ENCODE results near the gene PVRIG. TPM values are rescaled to one million over a fixed set of nuclear protein-coding genes. Genes with fewer than 3 reads are reported as not detected.
"Not testable (repeated sequence)": the region's sequence is repeated elsewhere in the genome, so short reads cannot be mapped to it uniquely, and the experiment has no call there.

Gene PVRIG
- not detected for polyA plus RNA-seq (2013, experiment 1 of 2)
- polyA plus RNA-seq (2013, experiment 2 of 2), result not detected

DNA sequence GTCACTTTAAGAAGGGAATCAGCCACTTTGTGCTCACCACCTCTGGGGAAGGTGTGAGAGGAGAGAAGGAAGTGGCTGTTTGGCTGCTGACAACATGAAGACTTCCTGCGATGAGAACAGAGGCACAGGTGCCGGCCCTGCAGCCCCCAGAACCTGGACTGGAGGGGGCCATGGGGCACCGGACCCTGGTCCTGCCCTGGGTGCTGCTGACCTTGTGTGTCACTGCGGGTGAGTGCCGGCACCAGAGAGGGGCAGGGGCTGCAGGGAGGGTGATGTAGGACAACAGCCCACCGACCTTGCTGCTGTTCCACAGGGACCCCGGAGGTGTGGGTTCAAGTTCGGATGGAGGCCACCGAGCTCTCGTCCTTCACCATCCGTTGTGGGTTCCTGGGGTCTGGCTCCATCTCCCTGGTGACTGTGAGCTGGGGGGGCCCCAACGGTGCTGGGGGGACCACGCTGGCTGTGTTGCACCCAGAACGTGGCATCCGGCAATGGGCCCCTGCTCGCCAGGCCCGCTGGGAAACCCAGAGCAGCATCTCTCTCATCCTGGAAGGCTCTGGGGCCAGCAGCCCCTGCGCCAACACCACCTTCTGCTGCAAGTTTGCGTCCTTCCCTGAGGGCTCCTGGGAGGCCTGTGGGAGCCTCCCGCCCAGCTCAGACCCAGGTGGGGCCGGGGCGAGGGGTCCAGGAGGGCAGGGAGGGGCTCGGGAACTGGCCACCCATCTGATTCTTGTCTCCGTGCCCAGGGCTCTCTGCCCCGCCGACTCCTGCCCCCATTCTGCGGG is at the start of gene PVRIG:
Gene PVRIG (plus strand): TSS at position 149 of the 785 bp plus-strand sequence. CDS start 22 bp downstream, at position 171.
- peaks cover 10% of the 10 kb centered on the region; the same call in 1 of the 2 replicates for H3K36me3 ChIP-seq (ENCODE audit: insufficient read depth, low read length)
- WGBS, result 95% methylated on average over 25 of the region's 27 CpGs
- H3K4me3 ChIP-seq (ENCODE audit: low read length); H3K27ac ChIP-seq (ENCODE audit: low read depth, low read length); H3K4me1 ChIP-seq (ENCODE audit: insufficient read depth, low read length); H3K9ac ChIP-seq (ENCODE audit: low read depth, low read length); H3K27me3 ChIP-seq (ENCODE audit: insufficient read depth, low read length); H3K9me3 ChIP-seq (ENCODE audit: insufficient read depth, low read depth, low read length): not testable (repeated sequence)

DNA sequence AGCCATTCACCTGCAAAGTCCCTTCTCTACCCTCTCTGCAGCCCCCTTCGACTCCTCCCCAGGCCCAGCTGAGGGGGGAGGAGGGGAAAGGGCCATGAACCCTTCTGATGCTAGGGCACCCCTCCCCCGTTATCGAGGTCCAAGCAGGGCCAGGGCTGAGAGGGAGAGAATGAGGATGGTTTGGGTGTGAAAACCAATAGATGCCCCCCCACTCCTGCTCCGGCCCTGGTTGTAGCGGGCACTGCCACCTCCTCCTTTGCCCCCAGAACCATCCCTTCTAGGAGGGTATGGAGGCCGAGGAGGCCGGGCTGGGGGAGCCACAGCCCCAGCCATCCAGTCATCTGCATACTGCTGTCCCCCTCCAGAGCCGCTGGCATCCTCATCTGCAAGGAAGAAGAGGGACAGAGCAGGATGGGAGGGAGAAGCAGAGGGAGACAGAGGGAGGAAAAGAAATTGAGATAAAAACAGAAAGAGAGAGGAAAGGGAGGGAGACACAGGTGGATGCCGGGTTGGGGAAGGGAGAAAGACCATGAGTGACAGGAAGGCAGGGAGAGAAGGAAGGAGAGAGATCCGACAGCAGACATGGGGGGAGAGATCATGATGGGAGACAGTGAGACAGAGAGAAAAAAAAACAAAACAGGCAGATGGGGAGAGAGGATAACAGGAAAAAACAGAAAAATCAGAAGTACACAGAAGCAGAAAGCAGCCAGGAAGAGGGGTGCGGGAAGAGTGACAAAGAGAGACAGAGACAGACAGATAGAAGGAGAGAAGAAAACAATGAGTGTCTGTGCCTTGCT is 49.5 kb upstream of the PVRIG start:
- no peak overlapping the region for H3K9ac ChIP-seq (ENCODE audit: low read depth, low read length)
- peaks cover 22% of the 10 kb centered on the region for H3K27me3 ChIP-seq (ENCODE audit: insufficient read depth, low read length)
- H3K4me1 ChIP-seq (ENCODE audit: insufficient read depth, low read length), result peaks cover 29% of the 10 kb centered on the region
- H3K36me3 ChIP-seq (ENCODE audit: insufficient read depth, low read length), result peaks cover 10% of the 10 kb centered on the region
- no peaks in the 10 kb centered on the region for H3K9me3 ChIP-seq (ENCODE audit: insufficient read depth, low read depth, low read length)
- peak overlapping the region; percentile 57; the same call in 1 of the 2 replicates for H3K4me3 ChIP-seq (ENCODE audit: low read length)
- H3K27ac ChIP-seq (ENCODE audit: low read depth, low read length), result no peak overlapping the region
- 81% methylated on average over 10 of the region's 11 CpGs for WGBS

DNA sequence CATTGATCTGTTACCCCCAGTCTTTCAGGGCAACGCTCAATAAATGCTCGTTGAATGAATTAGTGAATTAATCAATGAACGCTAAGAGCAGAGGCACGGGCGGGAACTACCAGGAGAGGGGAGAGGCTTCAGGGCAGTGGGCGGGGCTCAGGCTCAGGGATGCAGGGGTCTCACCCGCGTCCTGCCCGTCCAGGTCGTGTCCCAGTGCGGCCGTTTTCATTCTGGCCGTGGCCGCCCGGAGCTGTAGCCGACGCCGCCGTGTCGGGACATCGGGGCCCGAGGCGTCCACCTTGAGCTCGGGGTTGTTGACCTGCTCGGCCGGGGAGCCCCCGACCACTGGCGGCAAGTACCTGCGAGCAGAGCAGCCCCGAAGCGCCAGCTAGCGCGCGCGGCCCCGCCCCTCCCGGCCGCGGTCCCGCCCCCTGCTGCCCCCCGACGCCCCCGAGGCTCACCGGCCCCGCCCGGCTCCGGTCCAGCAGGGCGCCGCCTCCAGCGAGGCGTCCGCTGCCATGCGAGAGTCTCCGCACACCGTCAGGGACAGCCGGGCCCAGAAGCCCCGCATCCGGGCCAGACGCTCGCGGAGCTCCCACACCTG is 48.6 kb upstream of the PVRIG start:
- Histone ChIP-seq H3K4me3 (ENCODE audit: low read length) (peak overlapping the region; percentile 57), H3K27me3 (ENCODE audit: insufficient read depth, low read length) (peaks cover 22% of the 10 kb centered on the region)

DNA sequence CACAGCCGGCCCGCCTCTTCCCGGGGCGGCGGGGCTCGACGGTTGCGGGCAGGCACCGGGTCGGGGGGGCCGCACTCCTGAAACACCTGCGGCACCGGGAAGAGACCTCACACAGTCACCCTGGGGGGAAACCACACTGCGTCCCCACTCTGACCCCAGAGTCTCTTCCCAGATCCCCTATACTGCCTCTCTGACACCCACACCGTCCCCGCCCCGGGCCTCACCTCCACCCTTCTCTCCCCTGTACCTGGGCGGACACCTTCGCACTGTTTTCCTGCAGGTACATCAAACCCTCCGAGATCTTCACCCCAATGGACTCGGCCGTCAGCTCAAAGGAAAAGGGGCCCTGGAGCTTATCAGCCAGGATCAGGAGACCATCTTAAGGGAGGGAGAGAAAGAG is 47.9 kb upstream of the PVRIG start:
- peaks cover 15% of the 10 kb centered on the region for H3K27me3 ChIP-seq (ENCODE audit: insufficient read depth, low read length)
- H3K4me1 ChIP-seq (ENCODE audit: insufficient read depth, low read length), result peaks cover 33% of the 10 kb centered on the region
- H3K9ac ChIP-seq (ENCODE audit: low read depth, low read length), result no peak overlapping the region
- H3K9me3 ChIP-seq (ENCODE audit: insufficient read depth, low read depth, low read length), result no peaks in the 10 kb centered on the region
- H3K4me3 ChIP-seq (ENCODE audit: low read length), result peak overlapping the region; percentile 57
- no peak overlapping the region for H3K27ac ChIP-seq (ENCODE audit: low read depth, low read length)
- 30% methylated on average over 22 of the region's 22 CpGs for WGBS
- H3K36me3 ChIP-seq (ENCODE audit: insufficient read depth, low read length), result peaks cover 13% of the 10 kb centered on the region

More for the DNA sequence above, 48.6 kb upstream of the PVRIG start:
- no peak overlapping the region for H3K9ac ChIP-seq (ENCODE audit: low read depth, low read length)
- no peak overlapping the region for H3K27ac ChIP-seq (ENCODE audit: low read depth, low read length)
- H3K36me3 ChIP-seq (ENCODE audit: insufficient read depth, low read length), result peaks cover 13% of the 10 kb centered on the region
- no peaks in the 10 kb centered on the region for H3K9me3 ChIP-seq (ENCODE audit: insufficient read depth, low read depth, low read length)
- peaks cover 30% of the 10 kb centered on the region for H3K4me1 ChIP-seq (ENCODE audit: insufficient read depth, low read length)
- 3% methylated on average over 61 of the region's 61 CpGs for WGBS

DNA sequence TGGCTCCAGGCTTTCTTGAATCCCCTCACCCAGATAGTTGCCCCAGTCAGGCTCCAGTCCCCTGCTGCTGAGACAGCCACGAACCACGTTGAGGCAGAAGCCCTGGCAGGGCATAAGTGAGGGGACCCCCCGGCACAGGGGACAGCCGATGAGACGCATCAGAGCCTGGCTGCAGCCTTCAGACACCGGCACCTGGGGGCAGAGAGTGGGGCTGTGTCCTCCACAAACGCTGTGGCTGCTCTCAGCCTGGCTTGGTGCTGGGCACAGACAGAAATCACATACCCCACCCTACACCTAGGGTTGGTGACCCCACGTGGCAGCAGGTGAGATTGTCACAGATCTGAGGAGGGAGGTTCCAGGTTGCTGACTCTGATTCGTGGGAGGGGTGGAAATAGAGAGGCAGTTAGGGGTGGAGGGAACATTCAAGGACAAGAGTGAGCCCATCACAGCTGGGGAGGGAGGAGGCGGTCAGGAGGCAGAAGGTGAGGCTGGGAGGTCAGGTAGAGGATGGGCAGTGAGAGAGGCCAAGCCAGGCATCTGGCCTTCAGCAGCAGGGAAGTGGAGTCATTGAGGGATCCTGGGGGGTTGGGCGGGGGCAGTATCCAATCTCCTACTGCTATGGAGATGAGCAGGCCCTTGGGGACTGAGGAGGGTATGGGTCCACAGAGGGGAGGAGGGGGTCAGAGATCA is 45.8 kb upstream of the PVRIG start:
- Histone ChIP-seq H3K9me3 (ENCODE audit: insufficient read depth, low read depth, low read length) (no peaks in the 10 kb centered on the region), H3K4me1 (ENCODE audit: insufficient read depth, low read length) (peaks cover 23% of the 10 kb centered on the region), H3K36me3 (ENCODE audit: insufficient read depth, low read length) (peaks cover 13% of the 10 kb centered on the region), H3K4me3 (ENCODE audit: low read length) (no peak overlapping the region), H3K27ac (ENCODE audit: low read depth, low read length) (no peak overlapping the region), H3K27me3 (ENCODE audit: insufficient read depth, low read length) (peaks cover 12% of the 10 kb centered on the region), H3K9ac (ENCODE audit: low read depth, low read length) (no peak overlapping the region)
- 90% methylated on average over 11 of the region's 11 CpGs for WGBS

DNA sequence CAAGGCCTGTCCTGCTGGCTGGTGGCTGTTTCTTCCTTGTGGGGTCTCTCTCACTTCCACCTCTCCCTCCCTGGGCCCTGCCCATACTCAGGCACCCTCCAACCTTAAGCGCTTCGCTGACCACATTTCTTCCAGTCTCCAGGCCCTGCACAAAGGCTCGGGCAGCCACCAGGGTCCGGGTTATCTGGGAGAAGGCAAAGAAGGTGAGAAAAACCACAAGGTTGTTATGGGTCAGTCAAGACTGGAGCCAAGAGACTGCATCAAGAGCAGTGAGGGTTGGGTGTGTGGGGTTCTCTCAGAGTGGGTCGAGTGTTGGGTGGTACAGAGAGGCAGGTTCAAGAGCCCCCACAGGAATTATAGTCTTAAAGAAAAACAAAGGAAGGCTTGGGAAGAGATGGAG is 45.2 kb upstream of the PVRIG start:
- H3K4me1 ChIP-seq (ENCODE audit: insufficient read depth, low read length), result peaks cover 19% of the 10 kb centered on the region
- H3K27ac ChIP-seq (ENCODE audit: low read depth, low read length), result no peak overlapping the region
- H3K36me3 ChIP-seq (ENCODE audit: insufficient read depth, low read length), result peaks cover 13% of the 10 kb centered on the region
- no peak overlapping the region for H3K9ac ChIP-seq (ENCODE audit: low read depth, low read length)
- WGBS, result 91% methylated on average over 5 of the region's 5 CpGs
- H3K27me3 ChIP-seq (ENCODE audit: insufficient read depth, low read length), result peaks cover 12% of the 10 kb centered on the region
- no peaks in the 10 kb centered on the region for H3K9me3 ChIP-seq (ENCODE audit: insufficient read depth, low read depth, low read length)
- no peak overlapping the region for H3K4me3 ChIP-seq (ENCODE audit: low read length)

DNA sequence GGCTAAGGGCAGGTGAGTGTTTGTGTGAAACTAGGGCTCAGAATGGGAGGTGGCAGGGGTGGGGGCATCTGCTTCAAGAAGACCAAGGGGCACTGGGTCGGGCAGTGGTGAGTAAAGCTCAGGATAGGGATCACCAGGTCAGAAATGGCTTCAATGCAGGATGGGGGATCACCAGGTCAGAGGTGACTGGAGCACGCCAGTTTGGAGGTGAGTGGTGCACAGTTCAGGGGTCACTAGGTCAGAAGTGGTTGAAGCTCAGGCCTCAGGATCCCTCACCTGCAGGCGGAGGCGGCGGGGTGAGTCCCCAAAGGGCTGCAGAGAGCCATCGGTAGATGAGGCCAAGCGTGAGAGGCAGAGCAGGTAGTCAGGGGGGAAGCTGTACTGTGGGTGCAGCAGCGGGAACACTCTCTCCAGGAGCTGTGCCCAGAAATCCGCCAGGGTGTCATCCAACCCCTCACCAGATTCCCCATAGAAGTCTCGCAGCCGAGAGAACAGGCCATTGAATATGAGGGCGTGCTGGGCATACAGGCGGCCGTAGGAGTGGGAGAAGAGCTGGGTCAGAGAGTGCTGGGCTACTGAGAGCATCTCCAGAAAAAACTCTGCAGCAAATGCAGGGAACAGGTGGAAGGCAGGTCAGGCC is 44.3 kb upstream of the PVRIG start:
- Histone ChIP-seq H3K36me3 (ENCODE audit: insufficient read depth, low read length) (peaks cover 13% of the 10 kb centered on the region), H3K27me3 (ENCODE audit: insufficient read depth, low read length) (peaks cover 12% of the 10 kb centered on the region), H3K4me3 (ENCODE audit: low read length) (no peak overlapping the region), H3K9ac (ENCODE audit: low read depth, low read length) (no peak overlapping the region), H3K4me1 (ENCODE audit: insufficient read depth, low read length) (peaks cover 13% of the 10 kb centered on the region), H3K27ac (ENCODE audit: low read depth, low read length) (no peak overlapping the region), H3K9me3 (ENCODE audit: insufficient read depth, low read depth, low read length) (no peaks in the 10 kb centered on the region)
- WGBS, result 94% methylated on average over 14 of the region's 14 CpGs

DNA sequence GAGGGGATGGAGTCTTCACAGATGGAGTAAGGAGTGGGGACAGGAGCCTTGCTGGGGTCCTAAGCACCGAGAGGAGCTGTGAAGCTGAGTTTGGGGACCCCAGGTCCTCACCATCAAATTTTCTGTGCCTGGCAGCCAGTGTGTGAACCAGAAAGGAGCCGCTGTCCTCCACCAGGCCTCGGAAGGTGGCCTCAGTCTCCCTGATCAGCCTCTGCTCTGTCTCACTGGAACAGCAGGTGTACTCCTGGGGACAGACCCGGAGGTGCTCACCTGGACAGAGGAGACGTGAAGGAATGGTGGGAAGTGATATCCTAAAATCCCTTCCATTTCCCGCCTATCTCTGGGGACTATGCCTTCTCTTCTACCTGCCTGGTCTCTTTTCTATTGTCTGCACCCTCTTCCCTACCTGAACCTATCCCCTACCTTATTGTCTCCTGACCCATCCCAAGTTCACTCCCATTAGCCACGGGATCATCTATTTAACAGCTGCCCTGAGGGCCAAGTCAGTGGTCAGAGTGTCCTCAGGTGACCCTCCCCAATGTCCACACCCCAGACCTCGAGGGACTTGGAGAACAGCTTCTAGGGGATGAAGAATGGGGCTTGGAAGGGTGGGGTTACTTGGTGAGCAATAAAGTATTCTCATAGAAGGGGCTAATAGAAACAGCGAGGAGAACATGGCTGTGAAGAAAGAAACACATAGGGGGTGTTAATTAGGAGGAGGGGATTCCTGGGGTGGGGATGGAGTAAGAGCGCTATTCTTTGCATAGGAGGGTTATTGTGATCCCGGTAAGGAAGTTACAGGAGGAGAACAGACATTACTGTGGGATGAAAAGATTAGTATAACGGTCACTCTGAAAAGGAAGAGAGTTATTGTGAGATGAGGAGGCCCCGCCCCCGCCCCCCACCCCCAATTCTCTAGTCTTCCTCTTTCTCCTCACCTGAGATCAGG is 43.4 kb upstream of the PVRIG start:
- peaks cover 10% of the 10 kb centered on the region for H3K4me1 ChIP-seq (ENCODE audit: insufficient read depth, low read length)
- peak overlapping the region; percentile 96 for H3K4me3 ChIP-seq (ENCODE audit: low read length)
- H3K9me3 ChIP-seq (ENCODE audit: insufficient read depth, low read depth, low read length), result no peaks in the 10 kb centered on the region
- H3K9ac ChIP-seq (ENCODE audit: low read depth, low read length), result peak overlapping the region; percentile 89
- WGBS, result 49% methylated on average over 12 of the region's 14 CpGs
- peaks cover 12% of the 10 kb centered on the region for H3K27me3 ChIP-seq (ENCODE audit: insufficient read depth, low read length)
- H3K36me3 ChIP-seq (ENCODE audit: insufficient read depth, low read length), result peaks cover 13% of the 10 kb centered on the region
- H3K27ac ChIP-seq (ENCODE audit: low read depth, low read length), result peak overlapping the region; percentile 75

DNA sequence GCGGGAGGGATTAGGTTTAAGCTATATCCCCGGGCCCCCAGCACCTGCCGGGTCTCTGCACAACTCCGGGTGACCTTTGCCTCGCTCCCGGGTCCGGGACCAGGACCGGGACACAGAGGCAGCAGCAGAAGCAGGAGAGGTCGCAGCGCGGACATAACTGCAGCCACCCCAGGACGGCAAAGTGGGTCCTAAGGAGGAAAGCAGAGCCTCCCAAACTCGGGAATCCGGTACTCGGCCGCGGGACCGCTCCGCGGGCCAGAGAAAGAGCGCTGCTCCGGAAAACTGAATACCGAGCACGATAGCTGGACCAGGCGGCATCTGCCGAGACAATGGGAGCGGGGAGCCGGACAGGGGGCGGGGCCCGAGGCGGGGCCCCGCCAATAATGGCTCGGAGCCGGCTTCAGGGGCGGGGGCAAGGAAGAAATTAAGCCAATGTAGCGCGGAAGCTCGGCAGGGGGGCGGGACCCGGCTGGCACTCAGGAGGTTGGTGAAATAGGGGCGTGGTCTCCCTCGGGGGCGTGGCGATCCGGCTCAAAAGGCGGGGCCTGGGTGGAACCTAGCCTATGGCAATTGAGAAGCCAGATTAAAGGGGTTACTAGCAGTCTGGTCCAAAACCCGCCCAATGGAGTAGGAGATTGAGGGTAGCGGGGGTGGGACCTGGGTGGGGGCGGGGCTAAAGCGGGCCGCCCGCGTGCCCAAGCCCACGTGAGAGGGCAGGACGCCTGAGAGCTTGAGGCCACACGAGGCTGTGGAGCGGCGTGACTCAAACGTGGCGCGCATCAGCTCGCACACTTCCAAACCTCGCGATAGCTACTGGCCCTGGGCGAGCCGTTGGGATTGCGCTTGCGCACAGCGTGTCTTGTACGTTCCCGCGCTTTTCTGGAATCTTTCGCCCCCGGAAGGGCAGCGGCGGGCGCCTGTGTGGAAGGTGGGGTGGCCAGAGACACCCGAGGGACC is 42.4 kb upstream of the PVRIG start, which contains the start of the genes GPC2 and STAG3:
Gene GPC2 (minus strand): TSS at position 337 of the 957 bp plus-strand sequence. CDS start 182 bp downstream, at position 155.
Gene STAG3 (plus strand): TSS at position 874 of the 957 bp plus-strand sequence. CDS start 2,639 bp downstream, outside the sequence.
- peaks cover 7% of the 10 kb centered on the region for H3K4me1 ChIP-seq (ENCODE audit: insufficient read depth, low read length)
- H3K27me3 ChIP-seq (ENCODE audit: insufficient read depth, low read length), result peaks cover 7% of the 10 kb centered on the region
- H3K27ac ChIP-seq (ENCODE audit: low read depth, low read length), result peak within 1 kb of the TSS; percentile 75
- peak within 1 kb of the TSS; percentile 89 for H3K9ac ChIP-seq (ENCODE audit: low read depth, low read length)
- WGBS, result 25% methylated on average over 78 of the region's 78 CpGs
- peaks cover 13% of the 10 kb centered on the region for H3K36me3 ChIP-seq (ENCODE audit: insufficient read depth, low read length)
- H3K4me3 ChIP-seq (ENCODE audit: low read length), result peak within 1 kb of the TSS; percentile 96
- H3K9me3 ChIP-seq (ENCODE audit: insufficient read depth, low read depth, low read length), result no peaks in the 10 kb centered on the region
